GM12892 (cell line): ENCODE results near the gene ABCA6.

Experiments
- POLR2A ChIP-seq: IDR thresholded peaks from 2 replicates; pipeline ENCODE4 v1.6.1; 2011; ENCODE audit warnings: low read depth, low read length, control low read depth
- POLR2AphosphoS5 ChIP-seq: IDR thresholded peaks from 2 replicates; pipeline ENCODE4 v1.6.1; 2011; ENCODE audit warnings: low read depth, low read length, control low read depth

DNA sequence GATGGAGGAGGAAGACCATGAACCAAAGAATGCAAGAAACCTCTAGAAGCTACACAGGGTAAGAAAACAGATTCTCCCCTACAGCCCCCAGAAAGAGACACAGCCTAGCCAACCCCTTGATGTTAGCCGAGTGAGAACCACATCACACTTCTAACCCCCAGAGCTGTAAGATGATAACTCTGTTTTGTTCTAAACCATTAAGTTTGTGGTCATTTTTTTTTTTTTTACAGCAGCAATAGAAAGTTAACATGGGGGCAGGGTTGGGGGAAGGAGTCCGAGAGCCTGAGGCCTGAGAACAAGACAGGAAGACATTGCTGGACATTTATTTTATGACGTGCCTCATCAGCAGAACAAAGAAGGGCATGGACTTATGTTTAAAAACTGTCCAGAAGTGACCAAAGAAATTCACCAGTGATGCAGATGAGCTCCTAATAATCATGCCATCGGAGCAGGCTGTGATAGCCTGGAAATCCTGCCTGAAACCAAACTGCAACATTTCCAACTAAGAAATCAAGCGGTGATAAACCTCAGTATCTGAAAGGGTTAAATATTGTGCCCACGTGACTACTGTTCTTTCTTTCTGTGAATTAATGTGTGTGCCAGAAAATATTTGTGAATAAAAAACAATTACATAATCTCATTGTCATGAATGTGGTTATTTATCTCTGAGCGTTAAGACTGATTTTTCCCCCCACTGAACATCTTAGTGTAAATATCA is 82.1 kb downstream of the ABCA6 start:
- no peak for TF ChIP-seq POLR2A
- no peak for TF ChIP-seq POLR2AphosphoS5
